Activated CD4-positive, alpha-beta memory T cell treated with anti-CD3 and anti-CD28 coated beads for 36 hours (primary cell): ENCODE results near the gene GSTP1. TPM values are rescaled to one million over a fixed set of nuclear protein-coding genes. Genes with fewer than 3 reads are reported as not detected.
"Not testable (repeated sequence)": the region's sequence is repeated elsewhere in the genome, so short reads cannot be mapped to it uniquely, and the experiment has no call there.

Experiments used
- CTCF ChIA-PET: fragments of 350-600 bp; sonication (Branson Sonifier 250); formaldehyde crosslinking; loops from one replicate; lab custom pipeline; 2021; ENCODE audit warnings: antibody characterized with exemption, inconsistent platforms; lab: Charles Lee
- POLR2A ChIA-PET: fragments of 350-600 bp; sonication (Branson Sonifier 250); formaldehyde crosslinking; loops from one replicate; lab custom pipeline; 2021; ENCODE audit warnings: antibody characterized with exemption; lab: Charles Lee
- DNase-seq: peaks from one replicate; pipeline ENCODE4 v3.0.0-alpha.2; 2020
- H3K27ac Mint-ChIP-seq: one replicate; pipeline ENCODE4 v1.8.0; 2021; ENCODE audit warnings: mixed read lengths
- H3K27me3 Mint-ChIP-seq: one replicate; pipeline ENCODE4 v1.8.0; 2021; ENCODE audit warnings: mixed read lengths
- H3K36me3 Mint-ChIP-seq: one replicate; pipeline ENCODE4 v1.8.0; 2021; ENCODE audit warnings: mixed read lengths
- H3K4me1 Mint-ChIP-seq: one replicate; pipeline ENCODE4 v1.8.0; 2021; ENCODE audit warnings: low read depth, mixed read lengths
- H3K4me3 Mint-ChIP-seq: one replicate; pipeline ENCODE4 v1.8.0; 2021; ENCODE audit warnings: mild to moderate bottlenecking, mixed read lengths
- H3K9me3 Mint-ChIP-seq: one replicate; pipeline ENCODE4 v1.8.0; 2021; ENCODE audit warnings: mixed read lengths
- intact Hi-C: fragments of 100-400 bp; cut with micrococcal nuclease; formaldehyde crosslinking; loops from one replicate; pipeline ENCODE4 v1.15.1; 2023
- total RNA-seq, 2 experiments: library from RNA; stranded (reverse); gene quantifications; one replicate each; pipeline ENCODE4 v1.2.3, GENCODE V29; 2021

GSTP1 gene
- total RNA-seq, 2 experiments from 2014 or later, result 361 to 362 TPM

GRCh38 chr11:67545280-67545679 lies 38.3 kb upstream of the GSTP1 start:
- H3K9me3 Mint-ChIP-seq, result no peaks in the 10 kb centered on the region
- H3K27me3 Mint-ChIP-seq, result no peaks in the 10 kb centered on the region
- no peaks in the 10 kb centered on the region for H3K36me3 Mint-ChIP-seq
- ChIA-PET CTCF (interaction anchor here (0.8 kb wide), 1 partner anchor 14 kb away, joined by 4 read pairs; no protein-coding TSS in a partner anchor), POLR2A (no interaction called here)
- H3K27ac Mint-ChIP-seq, result no peak overlapping the region
- H3K4me3 Mint-ChIP-seq, result no peak overlapping the region
- intact Hi-C loops, result no loop called here
- DNase-seq, result no peak
- no peaks in the 10 kb centered on the region for H3K4me1 Mint-ChIP-seq

GRCh38 chr11:67548112-67548511 lies 35.5 kb upstream of the GSTP1 start:
- intact Hi-C loops, DNase-seq, H3K27ac Mint-ChIP-seq, H3K9me3 Mint-ChIP-seq, H3K36me3 Mint-ChIP-seq, POLR2A ChIA-PET, H3K4me3 Mint-ChIP-seq, H3K4me1 Mint-ChIP-seq, H3K27me3 Mint-ChIP-seq, CTCF ChIA-PET: not testable (repeated sequence)

DNA sequence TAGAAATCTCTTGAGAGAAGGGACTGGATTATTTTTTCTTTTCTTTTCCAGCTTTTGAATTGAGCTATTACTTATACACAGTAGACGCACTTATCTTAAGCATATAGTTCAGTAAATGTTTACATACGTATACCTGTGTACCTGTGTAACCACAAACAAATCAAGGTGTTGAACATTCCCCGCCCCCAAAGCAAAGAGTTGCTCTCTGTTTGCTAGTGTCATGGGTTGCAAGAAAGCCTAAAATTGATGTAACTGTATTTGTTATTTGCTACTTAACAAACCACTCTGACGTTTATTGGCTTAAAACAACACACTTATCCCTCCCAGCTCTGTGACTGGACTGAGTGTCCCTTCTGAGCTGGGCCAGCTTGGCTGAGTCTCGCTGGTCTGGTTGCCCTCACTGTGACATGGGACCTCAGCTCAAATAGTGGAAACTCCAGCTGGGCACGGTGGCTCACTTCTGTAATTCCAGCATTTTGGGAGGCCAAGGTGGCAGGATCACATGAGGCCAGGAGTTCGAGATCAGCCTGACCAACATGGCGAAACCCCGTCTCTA lies 35.0 kb upstream of the GSTP1 start:
- no peak overlapping the region for H3K27ac Mint-ChIP-seq
- H3K27me3 Mint-ChIP-seq, result no peaks in the 10 kb centered on the region
- ChIA-PET CTCF (no interaction called here), POLR2A (no interaction called here)
- no peak overlapping the region for H3K4me3 Mint-ChIP-seq
- peaks cover 10% of the 10 kb centered on the region for H3K9me3 Mint-ChIP-seq
- intact Hi-C loops, result no loop called here
- no peaks in the 10 kb centered on the region for H3K4me1 Mint-ChIP-seq
- no peak for DNase-seq
- H3K36me3 Mint-ChIP-seq, result no peaks in the 10 kb centered on the region

DNA sequence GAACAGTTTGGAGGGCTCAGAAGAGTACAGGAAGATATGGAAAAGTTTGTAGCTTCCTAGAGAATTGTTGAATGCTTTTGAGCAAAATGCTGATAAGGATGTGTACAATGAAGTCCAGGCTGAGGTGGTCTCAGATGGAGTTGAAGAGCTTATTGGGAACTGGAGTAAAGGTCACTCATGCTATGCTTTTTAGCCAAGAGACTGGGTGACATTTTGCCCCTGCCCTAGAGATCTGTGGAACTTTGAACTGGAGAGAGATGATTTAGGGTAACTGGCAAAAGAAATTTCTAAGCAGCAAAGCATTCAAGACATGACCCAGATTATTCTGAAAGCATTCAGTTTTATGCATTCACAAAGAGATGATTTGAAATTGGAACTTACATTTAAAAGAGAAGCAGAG lies 32.5 kb upstream of the GSTP1 start:
- POLR2A ChIA-PET, result no interaction called here
- Mint-ChIP-seq H3K4me3 (no peak overlapping the region), H3K4me1 (no peaks in the 10 kb centered on the region), H3K27ac (no peak overlapping the region), H3K27me3 (no peaks in the 10 kb centered on the region), H3K36me3 (no peaks in the 10 kb centered on the region), H3K9me3 (peaks cover 10% of the 10 kb centered on the region)
- DNase-seq, result no peak
- CTCF ChIA-PET, result no interaction called here
- intact Hi-C loops, result no loop called here

GRCh38 chr11:67551697-67552096 lies 31.9 kb upstream of the GSTP1 start:
- CTCF ChIA-PET, result not testable (repeated sequence)
- POLR2A ChIA-PET, result interaction anchor here (0.7 kb wide), 1 partner anchor 26 kb away, joined by 3 read pairs; no protein-coding TSS in a partner anchor

GRCh38 chr11:67556244-67556643 lies 27.4 kb upstream of the GSTP1 start:
- Mint-ChIP-seq H3K4me3 (no peak overlapping the region), H3K4me1 (no peaks in the 10 kb centered on the region), H3K36me3 (no peaks in the 10 kb centered on the region), H3K9me3 (peaks cover 5% of the 10 kb centered on the region), H3K27me3 (peaks cover 6% of the 10 kb centered on the region), H3K27ac (no peak overlapping the region)
- DNase-seq, result no peak
- CTCF ChIA-PET, result no interaction called here
- intact Hi-C loops, result no loop called here
- POLR2A ChIA-PET, result no interaction called here

More at GRCh38 chr11:67551697-67552096, 31.9 kb upstream of the GSTP1 start:
- DNase-seq, H3K27ac Mint-ChIP-seq, H3K4me1 Mint-ChIP-seq, H3K36me3 Mint-ChIP-seq, intact Hi-C loops, H3K9me3 Mint-ChIP-seq, H3K27me3 Mint-ChIP-seq, H3K4me3 Mint-ChIP-seq: not testable (repeated sequence)

GRCh38 chr11:67558084-67558772 lies 25.4 kb upstream of the GSTP1 start:
- Mint-ChIP-seq H3K36me3 (no peaks in the 10 kb centered on the region), H3K4me3 (no peak overlapping the region), H3K4me1 (peaks cover 7% of the 10 kb centered on the region), H3K27ac (no peak overlapping the region), H3K27me3 (peaks cover 9% of the 10 kb centered on the region), H3K9me3 (no peaks in the 10 kb centered on the region)
- ChIA-PET POLR2A (no interaction called here), CTCF (interaction anchor here (0.6 kb wide), 1 partner anchor 1750 kb away, joined by 3 read pairs; no protein-coding TSS in a partner anchor)
- DNase-seq, result no peak
- intact Hi-C loops, result no loop called here

GRCh38 chr11:67561971-67562619 lies 21.5 kb upstream of the GSTP1 start:
- Mint-ChIP-seq H3K9me3 (no peaks in the 10 kb centered on the region), H3K27ac (no peak overlapping the region), H3K4me1 (peaks cover 7% of the 10 kb centered on the region), H3K27me3 (peaks cover 11% of the 10 kb centered on the region), H3K36me3 (no peaks in the 10 kb centered on the region), H3K4me3 (no peak overlapping the region)
- ChIA-PET CTCF (interaction anchor here (1.2 kb wide), 1 partner anchor 11 kb away, joined by 3 read pairs; no protein-coding TSS in a partner anchor), POLR2A (interaction anchor here (0.9 to 1.2 kb wide), 2 partner anchors 68 to 71 kb away, joined by 3 read pairs; partner anchors contain the start of gene NUDT8)
- no peak for DNase-seq
- intact Hi-C loops, result no loop called here

- peaks cover 11% of the 10 kb centered on the region for H3K27me3 Mint-ChIP-seq
- peaks cover 7% of the 10 kb centered on the region for H3K4me1 Mint-ChIP-seq
- no peaks in the 10 kb centered on the region for H3K36me3 Mint-ChIP-seq
- no peak for DNase-seq
- ChIA-PET CTCF (interaction anchor here (1.2 kb wide), 1 partner anchor 10 kb away, joined by 3 read pairs; no protein-coding TSS in a partner anchor), POLR2A (no interaction called here)
- no peaks in the 10 kb centered on the region for H3K9me3 Mint-ChIP-seq
- no peak overlapping the region for H3K27ac Mint-ChIP-seq
- H3K4me3 Mint-ChIP-seq, result no peak overlapping the region
- intact Hi-C loops, result no loop called here
Observed at GRCh38 chr11:67562963-67563704, 20.5 kb upstream of the GSTP1 start.

DNA sequence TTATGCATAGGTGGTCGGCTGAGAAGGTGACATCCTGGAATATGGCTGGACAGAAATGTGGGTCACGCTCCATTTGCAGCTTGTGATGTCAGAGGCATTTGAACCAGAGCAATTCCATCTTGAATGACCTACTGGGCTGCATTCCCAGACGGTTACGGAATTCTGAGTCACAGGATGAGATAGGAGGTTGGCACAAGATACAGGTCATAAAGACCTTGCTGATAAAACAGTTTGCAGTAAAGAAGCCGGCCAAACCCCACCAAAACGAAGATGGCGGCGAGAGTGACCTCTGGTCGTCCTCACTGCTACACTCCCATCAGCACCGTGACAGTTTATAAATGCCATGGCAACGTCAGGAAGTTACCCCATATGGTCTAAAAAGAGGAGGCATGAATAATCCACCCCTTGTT lies 19.9 kb upstream of the GSTP1 start:
- intact Hi-C loops, result not testable (repeated sequence)

DNA sequence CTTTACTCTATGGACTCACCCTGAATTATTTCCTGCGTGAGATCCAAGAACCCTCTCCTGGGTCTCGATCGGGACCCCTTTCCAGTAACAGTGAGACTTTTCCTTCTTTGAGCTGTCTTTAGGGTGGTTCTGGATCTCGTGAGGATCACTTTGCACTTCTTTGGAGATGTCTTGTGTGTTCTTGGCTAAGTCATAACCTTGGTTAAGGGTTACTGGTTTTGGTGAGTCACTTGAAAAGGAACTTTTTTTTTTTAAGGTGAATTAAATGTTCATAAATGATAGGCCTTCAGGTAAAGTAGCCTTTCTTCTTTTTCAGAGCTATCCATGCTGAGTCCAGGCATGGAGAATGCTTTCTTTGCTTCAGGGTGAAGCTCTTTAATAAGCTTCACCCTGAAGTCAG lies 19.4 kb upstream of the GSTP1 start:
- Mint-ChIP-seq H3K27me3 (peaks cover 10% of the 10 kb centered on the region), H3K9me3 (no peaks in the 10 kb centered on the region), H3K4me1 (peaks cover 7% of the 10 kb centered on the region), H3K36me3 (no peaks in the 10 kb centered on the region), H3K27ac (no peak overlapping the region), H3K4me3 (no peak overlapping the region)
- ChIA-PET CTCF (no interaction called here), POLR2A (no interaction called here)
- DNase-seq, result no peak
- intact Hi-C loops, result no loop called here

More for the DNA sequence above, 19.9 kb upstream of the GSTP1 start:
- H3K27ac Mint-ChIP-seq, CTCF ChIA-PET, DNase-seq, POLR2A ChIA-PET, H3K36me3 Mint-ChIP-seq, H3K9me3 Mint-ChIP-seq, H3K4me1 Mint-ChIP-seq, H3K4me3 Mint-ChIP-seq: not testable (repeated sequence)
- H3K27me3 Mint-ChIP-seq, result peaks cover 11% of the 10 kb centered on the region

DNA sequence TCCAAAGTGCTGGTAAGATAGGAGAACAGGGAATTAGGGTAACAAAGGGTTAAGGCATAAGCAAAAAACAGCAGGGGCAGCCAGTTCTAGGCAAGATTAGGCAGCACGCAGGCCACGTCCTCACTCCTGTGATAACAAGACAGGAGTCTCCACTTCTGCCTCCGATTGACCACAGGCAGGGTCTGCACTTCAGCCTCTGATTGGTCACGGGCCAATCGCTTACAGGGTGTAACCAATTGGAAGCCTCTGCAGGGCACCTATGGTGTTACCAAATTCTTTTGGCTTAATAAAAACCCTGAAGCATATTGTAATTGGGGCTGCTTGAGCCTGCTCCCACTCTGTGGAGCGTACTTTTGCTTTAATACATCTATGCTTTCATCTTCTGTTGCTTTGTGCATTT lies 12.2 kb upstream of the GSTP1 start:
- POLR2A ChIA-PET, result no interaction called here
- intact Hi-C loops, result no loop called here
- H3K9me3 Mint-ChIP-seq, result no peaks in the 10 kb centered on the region

More for the DNA sequence above, 12.2 kb upstream of the GSTP1 start:
- no peak for DNase-seq
- H3K4me1 Mint-ChIP-seq, result no peaks in the 10 kb centered on the region
- H3K27me3 Mint-ChIP-seq, result peaks cover 20% of the 10 kb centered on the region
- CTCF ChIA-PET, result interaction anchor here (0.7 to 1.6 kb wide), 4 partner anchors 16 to 221 kb away, joined by 3 to 4 read pairs (median 4); no protein-coding TSS in a partner anchor
- H3K36me3 Mint-ChIP-seq, result no peaks in the 10 kb centered on the region
- H3K4me3 Mint-ChIP-seq, result no peak overlapping the region
- no peak overlapping the region for H3K27ac Mint-ChIP-seq
